T-helper 2 cell treated with Interferon-gamma antibody and Interleukin-4, amounts not matched to agents 5 μg/mL and 100 μg/mL, for 36 hours (primary cell): Measurements from ENCODE around the gene MIEF1.

Experiments
- DNase-seq: peaks from one replicate; pipeline ENCODE4 v3.0.0; 2021; ENCODE audit warnings: low spot score
- H3K27ac Mint-ChIP-seq: one replicate; pipeline ENCODE4 v1.8.0; 2021; ENCODE audit warnings: mild to moderate bottlenecking, mixed read lengths
- H3K27me3 Mint-ChIP-seq: one replicate; pipeline ENCODE4 v1.8.0; 2021; ENCODE audit warnings: low read depth, mixed read lengths
- H3K36me3 Mint-ChIP-seq: one replicate; pipeline ENCODE4 v1.8.0; 2021; ENCODE audit warnings: low read depth, mixed read lengths
- H3K4me1 Mint-ChIP-seq: one replicate; pipeline ENCODE4 v1.8.0; 2021; ENCODE audit warnings: low read depth, mixed read lengths
- H3K4me3 Mint-ChIP-seq: one replicate; pipeline ENCODE4 v1.8.0; 2022; ENCODE audit warnings: mild to moderate bottlenecking, moderate library complexity, mixed read lengths
- H3K9me3 Mint-ChIP-seq: one replicate; pipeline ENCODE4 v1.8.0; 2021; ENCODE audit warnings: mixed read lengths

The MIEF1 gene

GRCh38 chr22:39475902-39476301 is 26.2 kb upstream of the MIEF1 start:
- Mint-ChIP-seq H3K4me3 (no peak overlapping the region), H3K9me3 (no peaks in the 10 kb centered on the region), H3K36me3 (no peaks in the 10 kb centered on the region), H3K27ac (no peak overlapping the region), H3K27me3 (no peaks in the 10 kb centered on the region), H3K4me1 (peaks cover 17% of the 10 kb centered on the region)
- DNase-seq, result no peak

GRCh38 chr22:39476664-39477063 is 25.4 kb upstream of the MIEF1 start:
- Mint-ChIP-seq H3K36me3 (no peaks in the 10 kb centered on the region), H3K9me3 (no peaks in the 10 kb centered on the region), H3K27ac (no peak overlapping the region), H3K4me3 (no peak overlapping the region), H3K27me3 (no peaks in the 10 kb centered on the region), H3K4me1 (peaks cover 12% of the 10 kb centered on the region)
- no peak for DNase-seq

- H3K27me3 Mint-ChIP-seq, result no peaks in the 10 kb centered on the region
- H3K4me3 Mint-ChIP-seq, result no peak overlapping the region
- peaks cover 3% of the 10 kb centered on the region for H3K4me1 Mint-ChIP-seq
- H3K9me3 Mint-ChIP-seq, result no peaks in the 10 kb centered on the region
- H3K27ac Mint-ChIP-seq, result no peak overlapping the region
- no peak for DNase-seq
- H3K36me3 Mint-ChIP-seq, result no peaks in the 10 kb centered on the region
These were observed 24.5 kb upstream of the MIEF1 start for GRCh38 chr22:39477542-39477941.

GRCh38 chr22:39478441-39478850 is 23.6 kb upstream of the MIEF1 start:
- Mint-ChIP-seq H3K27me3 (no peaks in the 10 kb centered on the region), H3K9me3 (no peaks in the 10 kb centered on the region), H3K4me3 (no peak overlapping the region), H3K27ac (no peak overlapping the region), H3K4me1 (no peaks in the 10 kb centered on the region), H3K36me3 (no peaks in the 10 kb centered on the region)
- no peak for DNase-seq

GRCh38 chr22:39479254-39479653 is 22.8 kb upstream of the MIEF1 start:
- no peak for DNase-seq
- Mint-ChIP-seq H3K27me3 (no peaks in the 10 kb centered on the region), H3K4me3 (no peak overlapping the region), H3K36me3 (no peaks in the 10 kb centered on the region), H3K9me3 (no peaks in the 10 kb centered on the region), H3K27ac (no peak overlapping the region), H3K4me1 (no peaks in the 10 kb centered on the region)

GRCh38 chr22:39480557-39480956 is 21.5 kb upstream of the MIEF1 start:
- H3K27me3 Mint-ChIP-seq, result no peaks in the 10 kb centered on the region
- no peak overlapping the region for H3K27ac Mint-ChIP-seq
- H3K9me3 Mint-ChIP-seq, result no peaks in the 10 kb centered on the region
- H3K36me3 Mint-ChIP-seq, result no peaks in the 10 kb centered on the region
- DNase-seq, result no peak
- no peak overlapping the region for H3K4me3 Mint-ChIP-seq
- H3K4me1 Mint-ChIP-seq, result no peaks in the 10 kb centered on the region

GRCh38 chr22:39481054-39481453 is 21.0 kb upstream of the MIEF1 start:
- Mint-ChIP-seq H3K27me3 (no peaks in the 10 kb centered on the region), H3K9me3 (no peaks in the 10 kb centered on the region), H3K4me1 (no peaks in the 10 kb centered on the region), H3K27ac (no peak overlapping the region), H3K36me3 (no peaks in the 10 kb centered on the region), H3K4me3 (no peak overlapping the region)
- no peak for DNase-seq

- no peak for DNase-seq
- H3K4me1 Mint-ChIP-seq, result no peaks in the 10 kb centered on the region
- H3K9me3 Mint-ChIP-seq, result no peaks in the 10 kb centered on the region
- H3K27ac Mint-ChIP-seq, result no peak overlapping the region
- H3K36me3 Mint-ChIP-seq, result no peaks in the 10 kb centered on the region
- H3K27me3 Mint-ChIP-seq, result no peaks in the 10 kb centered on the region
- no peak overlapping the region for H3K4me3 Mint-ChIP-seq
These were observed 20.5 kb upstream of the MIEF1 start for GRCh38 chr22:39481595-39481994.

GRCh38 chr22:39482768-39483167 is 19.3 kb upstream of the MIEF1 start:
- no peaks in the 10 kb centered on the region for H3K27me3 Mint-ChIP-seq
- H3K27ac Mint-ChIP-seq, result no peak overlapping the region
- no peak overlapping the region for H3K4me3 Mint-ChIP-seq
- H3K9me3 Mint-ChIP-seq, result no peaks in the 10 kb centered on the region
- no peaks in the 10 kb centered on the region for H3K4me1 Mint-ChIP-seq
- DNase-seq, result no peak
- H3K36me3 Mint-ChIP-seq, result no peaks in the 10 kb centered on the region

GRCh38 chr22:39486951-39487825 is 14.9 kb upstream of the MIEF1 start:
- no peak for DNase-seq
- Mint-ChIP-seq H3K9me3 (no peaks in the 10 kb centered on the region), H3K4me3 (no peak overlapping the region), H3K27me3 (no peaks in the 10 kb centered on the region), H3K36me3 (no peaks in the 10 kb centered on the region), H3K4me1 (peaks cover 8% of the 10 kb centered on the region), H3K27ac (no peak overlapping the region)

- no peak for DNase-seq
- Mint-ChIP-seq H3K4me3 (no peak overlapping the region), H3K27ac (no peak overlapping the region), H3K27me3 (no peaks in the 10 kb centered on the region), H3K9me3 (no peaks in the 10 kb centered on the region), H3K4me1 (peaks cover 8% of the 10 kb centered on the region), H3K36me3 (no peaks in the 10 kb centered on the region)
These were observed 14.1 kb upstream of the MIEF1 start for GRCh38 chr22:39487826-39488520.

- Mint-ChIP-seq H3K4me3 (no peak overlapping the region), H3K27me3 (no peaks in the 10 kb centered on the region), H3K9me3 (no peaks in the 10 kb centered on the region), H3K4me1 (peaks cover 10% of the 10 kb centered on the region), H3K36me3 (no peaks in the 10 kb centered on the region), H3K27ac (no peak overlapping the region)
- no peak for DNase-seq
These were observed 13.5 kb upstream of the MIEF1 start for GRCh38 chr22:39488563-39489083.

- H3K9me3 Mint-ChIP-seq, result no peaks in the 10 kb centered on the region
- H3K27ac Mint-ChIP-seq, result no peak overlapping the region
- no peaks in the 10 kb centered on the region for H3K27me3 Mint-ChIP-seq
- H3K4me3 Mint-ChIP-seq, result no peak overlapping the region
- no peak for DNase-seq
- H3K4me1 Mint-ChIP-seq, result peaks cover 10% of the 10 kb centered on the region
- no peaks in the 10 kb centered on the region for H3K36me3 Mint-ChIP-seq
These were observed 12.7 kb upstream of the MIEF1 start for GRCh38 chr22:39489094-39490068.
